Endothelial cell of umbilical vein (primary cell): ENCODE data around the gene UQCR10. TPM values are rescaled to one million over a fixed set of nuclear protein-coding genes. Genes with fewer than 3 reads are reported as not detected.

ENCODE experiments used
- BruUV-seq: library from RNA; stranded (reverse); fragments of 400-500 nt; replicated peaks from 2 replicates; lab custom pipeline; 2021; lab: Mats Ljungman, UMichigan
- CTCF ChIA-PET: fragments of 300-600, 350-600 bp; sonication (Branson Sonifier 250); formaldehyde crosslinking; loops from one replicate; lab custom pipeline; 2021; ENCODE audit warnings: antibody characterized with exemption, inconsistent platforms; lab: Charles Lee
- POLR2A ChIA-PET: fragments of 300-600, 350-600 bp; sonication (Branson Sonifier 250); formaldehyde crosslinking; loops from one replicate; lab custom pipeline; 2021; ENCODE audit warnings: antibody characterized with exemption, inconsistent platforms; lab: Charles Lee
- DNase-seq: peaks from one replicate; pipeline ENCODE4 v3.0.0-alpha.2; 2011; ENCODE audit warnings: low read depth, low spot score
- FAIRE-seq: peaks from 2 replicates; lab custom pipeline; 2011; peaks lifted over from hg19 to GRCh38; lab: Jason Lieb, UNC
- H2AFZ ChIP-seq: 2 replicates; pipeline ENCODE4 v1.6.0; 2012; ENCODE audit warnings: low read depth, low read length, control low read depth, inconsistent platforms
- H3K27ac ChIP-seq: 2 replicates; pipeline ENCODE4 v1.5.1; 2011; ENCODE audit warnings: low read depth, mild to moderate bottlenecking, control low read depth, low read length, moderate library complexity; ENCODE audit not compliant: insufficient read depth
- H3K27me3 ChIP-seq, 2 experiments: 2 replicates each; pipeline versions ENCODE4 v1.6.0 to v1.6.1; 2011; ENCODE audit warnings: low read length in 2 of 2, mixed read lengths in 1 of 2; ENCODE audit not compliant: control insufficient read depth in 2 of 2, insufficient read depth in 2 of 2
- H3K36me3 ChIP-seq, 2 experiments: 2 replicates in 1 of 2; 3 replicates in 1 of 2; pipeline ENCODE4 v1.5.1; 2011; ENCODE audit warnings: low read length in 2 of 2, mild to moderate bottlenecking in 1 of 2, moderate library complexity in 1 of 2; ENCODE audit not compliant: control insufficient read depth in 2 of 2, insufficient read depth in 2 of 2; ENCODE audit errors: extremely low read depth in 1 of 2
- H3K4me1 ChIP-seq: 3 replicates; pipeline ENCODE4 v1.5.1; 2011; ENCODE audit warnings: mild to moderate bottlenecking, low read length; ENCODE audit not compliant: control insufficient read depth, insufficient read depth; ENCODE audit errors: extremely low read depth
- H3K4me2 ChIP-seq: 2 replicates; pipeline ENCODE4 v1.6.1; 2011; ENCODE audit warnings: low read length, control low read depth, mixed read lengths; ENCODE audit not compliant: insufficient read depth
- H3K4me3 ChIP-seq, 3 experiments: fragments of 200-600 bp in 1 of 3; sonication (generic), shearing (Covaris generic) in 1 of 3; replicated peaks in 1 of 3; 2 replicates each; pipeline ENCODE4 v1.5.1; 2011 to 2016; ENCODE audit warnings: control low read depth in 3 of 3, low read length in 3 of 3, mild to moderate bottlenecking in 2 of 3, inconsistent platforms in 1 of 3, low read depth in 1 of 3, moderate library complexity in 1 of 3; ENCODE audit not compliant: insufficient read depth in 1 of 3
- H3K79me2 ChIP-seq: 2 replicates; pipeline ENCODE4 v1.6.0; 2012; ENCODE audit warnings: low read length, inconsistent platforms; ENCODE audit not compliant: control insufficient read depth, insufficient read depth
- H3K9ac ChIP-seq: replicated peaks from 2 replicates; pipeline ENCODE3; 2011; ENCODE audit warnings: low read length, control low read depth; ENCODE audit not compliant: insufficient read depth; ENCODE audit errors: extremely low read depth
- H3K9me1 ChIP-seq: replicated peaks from 3 replicates; pipeline ENCODE4 v1.6.0; 2011; ENCODE audit warnings: mild to moderate bottlenecking, low read length; ENCODE audit not compliant: control insufficient read depth, insufficient read depth; ENCODE audit errors: extremely low read depth
- H3K9me3 ChIP-seq: replicated peaks from 2 replicates; pipeline ENCODE4 v1.5.1; 2012; ENCODE audit warnings: low read length, inconsistent platforms; ENCODE audit not compliant: control insufficient read depth, insufficient read depth
- H4K20me1 ChIP-seq: replicated peaks from 2 replicates; pipeline ENCODE3; 2011; ENCODE audit warnings: mild to moderate bottlenecking, low read length; ENCODE audit not compliant: control insufficient read depth, insufficient read depth; ENCODE audit errors: extremely low read depth
- EZH2 ChIP-seq: IDR thresholded peaks from 2 replicates; pipeline ENCODE4 v1.6.1; 2012; ENCODE audit warnings: borderline replicate concordance, low read depth, mild to moderate bottlenecking, moderate library complexity, low read length, inconsistent platforms; ENCODE audit not compliant: severe bottlenecking
- FOS ChIP-seq: IDR thresholded peaks from 2 replicates; pipeline ENCODE4 v1.6.1; 2011; ENCODE audit warnings: mild to moderate bottlenecking, low read length, moderate library complexity, borderline replicate concordance; ENCODE audit not compliant: insufficient read depth
- GATA2 ChIP-seq: IDR thresholded peaks from 2 replicates; pipeline ENCODE4 v1.7.0; 2011; ENCODE audit warnings: low read depth, mild to moderate bottlenecking, moderate library complexity, mixed read lengths, low read length; ENCODE audit not compliant: insufficient read length, insufficient read depth
- JUN ChIP-seq: IDR thresholded peaks from 2 replicates; pipeline ENCODE4 v1.6.1; 2011; ENCODE audit warnings: borderline replicate concordance, low read depth; ENCODE audit not compliant: insufficient read length, insufficient read depth
- MYC ChIP-seq: IDR thresholded peaks from one replicate; pipeline ENCODE4 v1.6.1; 2011; ENCODE audit warnings: mild to moderate bottlenecking, low read depth, low read length
- POLR2A ChIP-seq: IDR thresholded peaks from 2 replicates; pipeline ENCODE4 v1.6.1; 2012; ENCODE audit warnings: low read depth, mild to moderate bottlenecking, control low read depth, low read length
- POLR2AphosphoS5 ChIP-seq: IDR thresholded peaks from 2 replicates; pipeline ENCODE4 v1.6.1; 2012; ENCODE audit warnings: low read depth, mild to moderate bottlenecking, control low read depth, low read length, moderate library complexity; ENCODE audit not compliant: insufficient read depth
- dilution Hi-C: fragments of 300-500 bp; cut with MboI; formaldehyde crosslinking; loops from one replicate; pipeline ENCODE4 v1.15.0; 2019; ENCODE audit warnings: low sequenced_read_pairs; ENCODE audit not compliant: extremely low pct_ligation_motif_present
- intact Hi-C: fragments of 100-400 bp; cut with micrococcal nuclease; formaldehyde crosslinking; loops from one replicate; pipeline ENCODE4 v1.10.0; 2022
- polyA plus RNA-seq, 4 experiments: library from polyadenylated mRNA; depleted of rRNA in 3 of 4; stranded (reverse) in 3 of 4; unstranded in 1 of 4; fragments of >200 nt; gene quantifications; 2 replicates each; pipeline versions ENCODE4 v1.2.1 to v1.2.3, GENCODE V29; 2011 to 2012; ENCODE audit warnings: missing spikeins in 1 of 4
- total RNA-seq: library from RNA; stranded (reverse); gene quantifications from 2 replicates; pipeline ENCODE4 v1.2.3, GENCODE V29; 2021
- TF ChIP-seq, protein P1 (sequence below), 2 donors: IDR thresholded peaks; 1 replicate in 1 of 2; 2 replicates in 1 of 2; pipeline ENCODE4 v1.5.1; 2011; ENCODE audit warnings: low read length in 2 of 2, mild to moderate bottlenecking in 2 of 2, moderate library complexity in 2 of 2, control low read depth in 1 of 2, inconsistent platforms in 1 of 2, low read depth in 1 of 2; ENCODE audit not compliant: insufficient read depth in 1 of 2; ENCODE audit errors: extremely low read depth in 1 of 2
- TF ChIP-seq, protein P2 (sequence below): IDR thresholded peaks from 2 replicates; pipeline ENCODE4 v1.6.1; 2011; ENCODE audit not compliant: insufficient read depth, insufficient read length

UQCR10 gene
- total and polyA plus RNA-seq, 2 donors (not counting 3 experiments of a cell fraction or from before 2014, with no cell fraction given) = 96.6 to 196 TPM

DNA sequence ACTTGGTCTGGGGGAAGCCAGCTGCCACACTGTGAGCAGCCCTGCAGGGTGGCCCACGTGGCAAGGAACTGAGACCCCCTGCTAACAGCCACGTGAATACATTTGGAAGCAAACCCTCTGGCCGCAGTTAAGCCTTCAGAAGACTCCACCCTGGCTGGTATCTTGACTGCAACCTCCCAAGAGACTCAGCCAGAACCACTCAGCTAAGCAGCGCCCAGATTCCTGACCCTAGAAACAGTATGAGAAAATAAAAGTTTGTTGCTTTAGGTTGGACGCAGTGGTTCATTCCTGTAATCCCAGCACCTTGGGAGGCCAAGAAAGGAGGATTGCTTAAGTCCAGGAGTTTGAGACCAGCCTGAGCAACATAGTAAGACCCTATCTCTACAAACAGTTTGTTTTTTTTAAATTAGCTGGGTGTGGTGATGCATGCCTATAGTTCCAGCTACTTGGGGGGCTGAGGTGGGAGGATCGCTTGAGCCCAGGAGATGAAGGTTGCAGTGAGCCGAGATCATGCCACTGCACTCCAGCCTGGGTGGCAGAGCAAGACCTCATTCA is 9.0 kb upstream of the UQCR10 start:
- no peaks in the 10 kb centered on the region for H3K4me1 ChIP-seq

DNA sequence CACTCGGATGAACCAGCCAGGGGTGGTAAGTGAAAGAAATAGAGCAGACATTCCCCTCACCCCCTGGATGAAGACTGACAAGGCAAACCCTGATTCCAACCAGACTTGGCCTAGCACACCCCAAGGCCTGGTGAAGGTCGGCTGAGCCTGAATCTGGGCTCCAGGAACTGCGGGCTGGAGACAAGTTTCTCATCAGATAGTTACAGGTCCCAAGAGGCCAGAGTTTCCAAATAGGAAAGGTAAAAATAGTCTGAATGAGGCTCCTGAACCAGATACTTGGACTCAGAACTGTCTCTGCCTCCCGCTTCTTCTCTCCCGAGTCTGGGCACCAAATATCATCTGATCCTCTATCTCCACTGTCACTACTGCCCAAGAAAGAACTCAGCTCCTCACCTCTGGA is 8.2 kb upstream of the UQCR10 start:
- no peak overlapping the region for H3K4me3 ChIP-seq
- dilution Hi-C loops = no loop called here
- POLR2A ChIA-PET = no interaction called here

More for the DNA sequence above, 9.0 kb upstream of the UQCR10 start:
- DNase-seq (no peak), FAIRE-seq (no peak)
- POLR2A ChIA-PET = no interaction called here
- H3K9me3 ChIP-seq = no peaks in the 10 kb centered on the region
- H3K4me3 ChIP-seq = no peak overlapping the region
- H3K9ac ChIP-seq = no peak overlapping the region
- no peaks in the 10 kb centered on the region for H3K27me3 ChIP-seq
- H4K20me1 ChIP-seq = no peaks in the 10 kb centered on the region
- no TSS peak for BruUV-seq
- TF ChIP-seq MYC (no peak), POLR2A (no peak), FOS (no peak), POLR2AphosphoS5 (no peak)
- H3K27ac ChIP-seq = no peak overlapping the region
- intact Hi-C loops = no loop called here
- CTCF ChIA-PET = no interaction called here
- no peaks in the 10 kb centered on the region for H3K9me1 ChIP-seq
- dilution Hi-C loops = no loop called here
- H2AFZ ChIP-seq = no peak overlapping the region
- no peaks in the 10 kb centered on the region for H3K79me2 ChIP-seq
- no peaks in the 10 kb centered on the region for H3K36me3 ChIP-seq
- no peak overlapping the region for H3K4me2 ChIP-seq

More for the DNA sequence above, 8.2 kb upstream of the UQCR10 start:
- no peaks in the 10 kb centered on the region for H3K9me1 ChIP-seq
- DNase-seq (no peak), FAIRE-seq (no peak)
- H3K79me2 ChIP-seq = no peaks in the 10 kb centered on the region
- H3K9ac ChIP-seq = no peak overlapping the region
- TF ChIP-seq MYC (no peak), POLR2A (no peak), GATA2 (no peak), JUN (no peak), POLR2AphosphoS5 (no peak), EZH2 (no peak), FOS (no peak)
- TF ChIP-seq, protein P1, sequence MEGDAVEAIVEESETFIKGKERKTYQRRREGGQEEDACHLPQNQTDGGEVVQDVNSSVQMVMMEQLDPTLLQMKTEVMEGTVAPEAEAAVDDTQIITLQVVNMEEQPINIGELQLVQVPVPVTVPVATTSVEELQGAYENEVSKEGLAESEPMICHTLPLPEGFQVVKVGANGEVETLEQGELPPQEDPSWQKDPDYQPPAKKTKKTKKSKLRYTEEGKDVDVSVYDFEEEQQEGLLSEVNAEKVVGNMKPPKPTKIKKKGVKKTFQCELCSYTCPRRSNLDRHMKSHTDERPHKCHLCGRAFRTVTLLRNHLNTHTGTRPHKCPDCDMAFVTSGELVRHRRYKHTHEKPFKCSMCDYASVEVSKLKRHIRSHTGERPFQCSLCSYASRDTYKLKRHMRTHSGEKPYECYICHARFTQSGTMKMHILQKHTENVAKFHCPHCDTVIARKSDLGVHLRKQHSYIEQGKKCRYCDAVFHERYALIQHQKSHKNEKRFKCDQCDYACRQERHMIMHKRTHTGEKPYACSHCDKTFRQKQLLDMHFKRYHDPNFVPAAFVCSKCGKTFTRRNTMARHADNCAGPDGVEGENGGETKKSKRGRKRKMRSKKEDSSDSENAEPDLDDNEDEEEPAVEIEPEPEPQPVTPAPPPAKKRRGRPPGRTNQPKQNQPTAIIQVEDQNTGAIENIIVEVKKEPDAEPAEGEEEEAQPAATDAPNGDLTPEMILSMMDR (IDR thresholded peaks at IDR 0.05; ENCODE audit: extremely low read depth in 1 of 2, insufficient read depth in 1 of 2, low read depth in 1 of 2, low read length in 2 of 2) = no peak
- TF ChIP-seq, protein P2, sequence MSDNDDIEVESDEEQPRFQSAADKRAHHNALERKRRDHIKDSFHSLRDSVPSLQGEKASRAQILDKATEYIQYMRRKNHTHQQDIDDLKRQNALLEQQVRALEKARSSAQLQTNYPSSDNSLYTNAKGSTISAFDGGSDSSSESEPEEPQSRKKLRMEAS = no peak
- CTCF ChIA-PET = no interaction called here
- no peaks in the 10 kb centered on the region for H4K20me1 ChIP-seq
- no TSS peak for BruUV-seq
- H3K27ac ChIP-seq = no peak overlapping the region
- H3K4me1 ChIP-seq = no peaks in the 10 kb centered on the region
- H3K36me3 ChIP-seq = no peaks in the 10 kb centered on the region
- H3K9me3 ChIP-seq = no peaks in the 10 kb centered on the region
- intact Hi-C loops = no loop called here
- no peaks in the 10 kb centered on the region for H3K27me3 ChIP-seq
- no peak overlapping the region for H3K4me2 ChIP-seq
- no peak overlapping the region for H2AFZ ChIP-seq
